NCI-H1417 (cell line): ENCODE results near the gene QSOX2.

Source experiments
- DNase-seq, 3 experiments: peaks; one replicate each; lab custom pipeline; 2025; lab: John Stamatoyannopoulos, UW

The QSOX2 gene

DNA sequence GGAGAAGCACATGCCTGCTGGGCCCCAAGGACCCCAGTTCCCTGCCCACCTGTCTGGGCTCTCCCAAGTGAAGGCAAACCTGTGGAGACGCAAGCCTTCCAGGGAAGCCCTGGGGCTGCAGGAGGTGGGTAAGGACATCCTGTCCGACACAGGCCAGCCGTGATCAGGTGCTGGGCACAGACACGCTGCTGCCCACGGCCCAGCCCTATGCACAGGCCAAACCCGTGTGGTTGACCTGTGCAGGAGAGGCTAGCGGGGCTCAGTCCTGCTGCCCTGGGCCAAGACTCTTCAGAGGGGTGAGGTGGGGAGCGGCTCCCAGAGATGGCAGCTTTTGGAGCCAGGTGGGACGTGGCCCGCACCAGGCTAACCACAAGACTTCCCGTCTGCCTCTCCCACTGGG, 55.0 kb downstream of the QSOX2 start:
- DNase-seq = no peak

DNA sequence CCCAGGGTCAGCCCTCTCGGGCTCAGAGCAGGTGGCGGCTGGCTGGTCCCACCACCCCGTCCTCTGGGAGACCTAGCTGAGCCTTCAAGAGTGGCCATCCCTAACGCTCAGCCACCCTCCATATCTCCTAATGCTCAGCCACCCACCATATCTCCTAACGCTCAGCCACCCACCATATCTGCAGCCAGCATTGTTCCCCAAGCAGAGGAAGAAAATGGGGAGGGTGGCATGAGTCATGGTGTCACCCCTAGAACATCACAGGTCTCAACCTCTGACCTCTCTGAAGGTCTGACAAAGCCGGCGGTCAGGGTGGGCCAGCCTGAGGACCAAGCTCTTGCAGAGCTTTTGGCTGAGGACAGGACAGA, 55.4 kb downstream of the QSOX2 start:
- DNase-seq = no peak

DNA sequence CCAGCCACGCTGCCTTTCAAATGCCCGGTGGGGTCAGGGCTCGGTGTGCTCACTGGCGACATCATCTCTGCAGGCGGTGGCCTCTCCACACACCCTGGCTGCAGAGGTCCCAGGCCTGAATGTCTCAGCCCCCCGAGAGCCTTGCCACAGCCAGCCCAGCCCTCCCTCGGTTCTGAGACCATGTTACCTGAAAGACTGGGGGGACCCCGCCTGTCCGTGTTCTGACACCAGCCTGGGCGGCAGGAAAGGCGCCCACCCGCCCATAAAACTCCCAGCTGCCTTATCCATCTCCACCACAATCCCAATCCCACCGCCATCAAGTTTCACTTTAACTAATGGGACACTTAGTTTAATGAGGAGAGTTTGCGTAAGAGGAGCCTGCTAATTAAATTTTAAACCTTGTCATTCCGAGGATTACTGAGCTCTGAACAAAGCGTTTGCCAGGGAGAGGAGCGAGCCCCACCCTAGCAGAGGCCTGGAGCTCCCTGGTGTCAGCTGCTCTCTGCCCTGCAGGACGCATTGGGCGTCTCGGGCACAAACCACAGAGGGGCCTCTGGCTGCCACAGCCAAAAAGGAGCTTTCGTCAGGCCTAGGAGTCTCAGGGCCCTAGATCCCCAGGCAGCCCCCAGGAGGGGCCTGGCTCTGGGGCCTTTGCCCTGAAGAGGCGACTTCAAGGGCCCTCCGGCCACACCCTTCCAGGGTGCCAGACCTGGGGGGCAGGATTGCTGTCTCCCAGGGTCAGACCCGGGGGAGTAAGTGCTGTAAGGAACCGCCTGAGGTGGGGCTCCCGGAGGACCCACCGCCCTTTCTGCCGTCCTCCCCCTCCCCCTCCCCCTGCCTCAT, 56.0 kb downstream of the QSOX2 start:
- no peak for DNase-seq

DNA sequence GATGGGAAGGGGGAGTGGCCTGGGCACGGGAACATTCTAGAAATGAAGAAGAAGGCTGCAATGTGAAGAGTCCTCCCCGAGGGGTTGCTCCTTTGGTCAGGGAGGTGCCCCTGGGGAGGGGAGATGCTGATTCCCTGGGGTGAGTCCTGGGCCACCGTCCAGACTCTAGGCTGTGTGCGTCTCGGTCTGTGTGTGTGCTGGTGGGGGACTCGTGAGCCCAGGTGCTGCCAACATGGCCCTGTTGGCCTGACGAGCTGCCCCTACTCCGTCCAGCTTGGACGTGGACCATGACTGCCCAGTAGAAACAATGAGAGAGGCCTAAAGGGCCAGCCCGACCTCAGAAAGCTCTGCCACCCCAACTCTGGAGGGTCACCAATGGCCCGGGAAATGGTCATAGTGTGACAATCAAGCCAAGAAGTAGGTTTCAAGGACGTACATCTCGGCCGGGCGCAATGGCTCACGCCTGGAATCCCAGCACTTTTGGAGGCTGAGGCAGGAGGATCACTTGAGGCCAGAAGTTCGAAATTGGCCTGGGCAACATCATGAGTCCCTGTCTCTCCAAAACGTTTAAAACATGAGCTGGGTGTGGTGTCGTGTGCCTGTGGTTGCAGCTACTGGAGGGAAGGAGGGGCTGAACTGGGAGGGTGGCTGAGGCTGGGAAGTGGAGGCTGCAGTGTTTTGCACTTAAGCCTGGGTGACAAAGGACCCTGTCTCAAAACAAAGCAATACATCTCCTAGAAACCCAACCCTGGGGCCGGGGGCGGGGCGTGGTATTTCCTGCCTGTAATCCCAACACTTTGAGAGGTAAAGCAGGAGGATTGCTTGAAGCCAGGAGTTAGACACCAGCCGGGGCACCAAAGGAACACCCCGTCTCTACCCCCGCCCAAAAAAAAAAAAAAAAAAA, 57.7 kb downstream of the QSOX2 start:
- peak in 1 of 3 experiments; percentile 36 for DNase-seq

DNA sequence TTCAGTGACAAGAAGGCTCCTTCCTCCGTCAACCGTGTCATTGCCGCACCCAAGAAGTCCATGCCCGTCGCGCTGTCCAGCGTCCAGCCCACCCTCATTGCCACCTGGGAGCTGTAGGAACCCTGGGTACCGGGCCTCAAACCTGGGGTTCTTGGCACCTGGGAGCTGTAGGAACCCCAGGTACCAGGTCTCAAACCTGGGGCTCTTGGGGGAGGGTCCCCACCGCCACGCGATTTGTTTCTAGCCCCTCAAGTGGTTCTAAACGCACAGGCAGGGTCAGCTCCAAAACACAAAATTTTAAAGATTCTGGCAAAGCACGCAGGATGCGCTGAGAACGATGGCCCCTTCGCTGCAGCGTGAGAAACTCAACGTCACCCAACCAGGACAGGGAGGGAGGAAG, 58.4 kb downstream of the QSOX2 start:
- no peak for DNase-seq

DNA sequence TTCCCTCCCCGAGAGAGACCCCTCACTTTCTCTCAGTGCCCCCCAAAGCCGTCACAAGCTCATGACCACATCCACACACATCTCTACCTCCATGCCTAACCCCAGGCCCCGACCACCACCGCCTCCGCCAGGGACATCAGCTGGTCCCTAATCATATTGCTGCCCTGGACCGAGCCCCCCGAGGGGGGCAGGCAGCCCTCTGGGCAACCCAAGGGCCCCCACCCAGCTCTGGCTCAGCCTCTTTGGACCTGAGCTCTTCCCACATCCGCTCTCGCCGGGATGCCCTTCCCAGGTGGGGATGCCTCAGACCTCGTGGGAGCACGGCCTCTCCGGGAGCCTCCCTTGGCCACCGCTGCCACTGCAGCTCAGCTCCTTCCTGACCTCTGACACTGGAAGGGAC, 59.2 kb downstream of the QSOX2 start:
- no peak for DNase-seq

DNA sequence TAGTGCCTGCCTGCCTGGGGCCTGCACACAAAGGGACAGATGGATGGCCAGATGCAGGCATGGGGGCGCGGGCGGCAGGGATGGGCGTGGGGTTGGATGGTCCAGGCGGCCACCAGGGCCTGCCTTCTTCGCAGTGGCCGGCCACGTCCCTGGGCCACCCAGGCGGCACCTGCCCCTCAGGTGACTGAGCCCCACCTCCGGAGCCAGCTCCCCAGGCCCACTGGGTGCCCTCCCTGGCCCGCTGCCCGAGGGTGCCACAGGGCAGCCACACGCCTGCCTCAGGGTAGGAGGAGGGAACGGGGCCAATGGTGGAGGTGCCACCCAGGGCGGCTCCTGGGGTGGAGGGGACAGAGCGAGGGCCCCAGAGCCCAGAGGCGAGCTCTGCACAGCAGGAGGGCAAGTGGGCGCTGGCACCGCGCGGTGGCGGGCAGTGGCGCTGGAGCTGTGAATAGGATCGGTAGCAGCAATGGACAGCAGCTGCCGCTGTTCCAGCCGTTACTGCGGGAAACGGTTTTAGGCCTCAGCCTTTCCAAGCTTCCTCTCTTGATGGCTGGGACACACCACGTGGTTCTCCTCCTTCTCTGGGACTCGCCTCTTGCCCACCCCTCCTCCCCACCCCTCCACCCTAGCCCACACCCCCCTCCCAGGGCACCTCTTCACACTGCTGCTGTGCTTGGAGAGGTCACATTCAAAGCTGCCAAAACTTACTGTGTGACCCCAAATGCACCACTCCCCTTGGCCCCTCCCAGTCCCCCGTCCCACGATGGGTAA, 59.8 kb downstream of the QSOX2 start:
- DNase-seq = peak in 2 of 3 experiments; percentile 39 to 59

DNA sequence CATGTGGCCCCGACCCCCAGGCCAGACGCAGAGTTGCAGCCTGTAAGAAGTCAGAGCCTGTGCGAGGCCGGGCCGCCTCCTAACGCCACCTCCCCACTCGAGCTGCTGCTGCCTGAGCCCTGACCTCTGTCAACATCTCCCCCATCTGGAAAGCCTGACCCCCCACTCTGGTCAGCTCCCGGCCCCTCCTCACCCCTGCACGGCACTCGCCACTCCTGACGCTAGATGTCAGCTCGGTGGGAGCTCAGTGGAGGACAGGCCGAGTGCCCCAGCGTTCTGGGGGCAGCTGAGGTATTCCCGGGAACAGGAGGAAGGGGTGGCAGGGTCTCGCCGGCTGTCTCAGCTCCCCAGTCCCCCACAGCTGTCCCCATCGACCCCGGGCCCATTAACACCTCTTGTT, 60.5 kb downstream of the QSOX2 start:
- DNase-seq = no peak

DNA sequence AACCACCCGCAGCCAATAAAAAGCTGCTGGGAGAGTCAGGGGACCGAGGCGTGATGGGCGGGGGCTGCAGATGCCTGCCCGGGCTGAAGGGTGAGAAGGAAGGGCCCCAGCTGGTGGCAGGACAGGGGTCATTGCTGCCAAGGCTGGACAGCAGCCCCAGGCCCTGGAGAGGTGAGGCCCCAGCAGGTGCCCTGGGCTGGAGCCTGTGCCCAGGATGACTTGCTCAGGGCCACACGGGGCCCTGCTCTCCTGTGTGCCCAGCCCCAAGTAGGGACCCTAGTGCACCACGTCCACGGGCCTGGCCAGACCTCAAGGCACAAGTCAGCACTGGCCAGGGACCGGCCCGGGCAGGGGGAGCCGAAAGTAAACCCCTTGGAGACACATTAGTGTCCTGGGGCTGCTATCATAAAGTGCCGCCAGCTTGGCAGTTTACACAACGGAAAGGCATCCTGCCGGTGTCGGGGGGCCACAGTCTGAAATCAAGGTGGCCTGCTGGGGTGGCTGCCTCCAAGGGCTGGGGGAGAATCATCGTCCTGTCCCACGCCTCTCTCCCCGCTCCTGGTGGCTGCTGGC, 62.7 kb downstream of the QSOX2 start:
- no peak for DNase-seq

DNA sequence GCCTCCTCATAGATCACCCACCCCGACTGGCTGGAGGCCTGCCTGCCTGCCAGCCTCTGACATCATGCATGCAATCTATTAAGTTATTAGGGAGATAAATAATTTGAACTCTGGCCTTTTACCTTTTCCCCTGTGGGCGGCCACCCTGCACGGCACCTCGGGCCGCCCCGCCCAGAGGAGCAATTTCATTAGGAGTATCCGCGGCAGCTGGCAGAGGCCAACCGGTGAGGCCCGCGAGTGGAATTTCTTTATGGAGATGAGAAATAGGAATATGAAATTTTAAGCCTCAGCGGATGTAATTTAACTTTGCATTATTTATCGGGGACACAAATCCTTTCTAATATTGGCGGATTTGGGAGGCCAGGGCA, 63.2 kb downstream of the QSOX2 start:
- DNase-seq = no peak

DNA sequence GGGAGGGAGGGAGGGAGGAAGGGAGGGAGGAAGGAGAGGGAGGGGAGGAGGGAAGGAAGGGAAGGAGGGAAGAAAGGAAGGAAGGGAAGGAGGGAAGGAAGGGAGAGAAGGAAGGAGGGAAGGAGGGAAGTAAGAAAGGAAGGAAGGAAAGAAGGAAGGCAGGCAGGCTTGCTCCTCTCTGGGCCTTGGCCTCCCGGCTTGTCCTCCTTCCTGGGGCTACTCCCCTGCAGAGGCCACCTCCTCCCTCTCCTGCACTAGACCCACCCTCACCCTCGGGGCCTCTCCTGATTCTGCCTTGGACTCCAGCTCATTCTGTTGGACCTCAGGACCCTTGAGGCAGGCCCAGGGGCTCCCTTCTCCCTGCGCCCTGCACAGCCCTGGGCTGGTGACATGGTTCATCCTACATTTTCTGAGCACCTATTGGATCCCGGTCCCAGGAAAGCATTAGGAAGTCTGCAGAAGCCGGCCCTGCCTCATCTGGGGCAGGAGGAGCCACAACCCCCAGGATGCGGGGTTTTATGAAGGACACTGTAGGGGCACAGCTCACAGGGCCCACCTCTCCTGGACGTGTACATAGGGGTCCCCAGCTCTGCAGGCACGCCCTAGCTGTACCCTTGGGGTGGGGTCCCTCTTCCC, 63.7 kb downstream of the QSOX2 start:
- no peak for DNase-seq

DNA sequence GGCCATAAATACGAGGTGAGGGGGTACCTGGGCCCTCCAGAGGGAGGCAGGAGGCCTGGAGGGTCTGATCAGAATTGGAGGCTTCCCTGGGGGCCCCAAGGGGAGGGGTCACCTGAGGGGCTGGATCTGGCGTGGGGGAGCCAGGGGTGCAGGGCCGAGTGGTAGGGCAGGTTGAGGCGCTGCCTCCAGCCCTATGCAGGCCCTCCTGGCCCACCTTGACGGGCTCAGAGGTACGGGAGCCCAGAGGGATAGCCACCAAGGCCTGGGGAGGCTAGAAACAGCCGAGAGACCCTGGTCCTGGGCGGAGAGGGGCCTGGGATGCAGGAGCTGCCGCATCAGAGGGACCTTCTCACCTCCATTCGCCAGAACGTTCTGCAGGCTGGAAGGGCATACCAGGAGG, 65.0 kb downstream of the QSOX2 start:
- no peak for DNase-seq

DNA sequence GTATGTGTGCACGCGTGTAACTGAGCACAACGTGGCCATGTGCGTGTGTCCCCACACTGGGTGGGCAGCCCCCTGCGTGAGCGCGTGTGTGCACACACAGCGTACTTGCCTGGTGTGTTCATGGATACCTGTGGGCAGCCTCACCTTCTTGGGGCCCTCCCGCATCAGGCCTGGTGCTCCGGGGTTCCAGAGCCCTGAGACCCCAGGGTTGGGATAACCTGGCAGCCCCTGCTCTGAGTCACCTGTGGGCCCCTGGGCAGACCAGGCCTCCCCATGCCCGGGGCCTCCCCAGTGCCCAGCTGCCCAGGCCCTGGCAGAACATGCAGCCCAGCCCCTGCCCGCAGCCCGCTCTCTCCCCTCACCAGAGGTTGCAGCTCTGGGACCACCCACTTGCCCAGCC, 65.9 kb downstream of the QSOX2 start:
- no peak for DNase-seq

DNA sequence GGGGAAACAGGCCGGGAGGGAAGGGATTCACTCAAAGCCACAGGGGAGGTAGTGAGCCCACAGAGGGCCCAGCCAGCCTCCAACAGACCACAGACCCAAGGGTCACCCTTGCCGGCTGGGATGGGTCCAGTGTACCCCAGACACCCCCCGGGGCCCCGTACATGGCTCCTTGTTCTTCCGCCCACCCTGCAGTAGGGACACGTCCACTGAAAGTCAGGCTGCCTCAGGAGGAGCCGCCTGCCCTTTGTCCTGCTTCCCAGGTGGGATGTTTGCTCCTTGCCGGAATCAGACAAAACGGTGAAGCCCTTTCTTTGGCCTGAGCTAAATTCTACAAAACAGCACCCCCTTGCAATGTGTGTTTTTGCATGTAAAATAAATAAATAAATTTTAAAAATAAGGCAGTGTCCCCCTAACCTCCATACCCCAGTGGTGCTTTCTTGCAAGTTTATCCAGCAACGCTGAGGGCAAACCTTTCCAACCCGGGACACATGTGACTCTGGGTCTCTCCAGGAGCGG, 66.5 kb downstream of the QSOX2 start:
- DNase-seq = no peak

DNA sequence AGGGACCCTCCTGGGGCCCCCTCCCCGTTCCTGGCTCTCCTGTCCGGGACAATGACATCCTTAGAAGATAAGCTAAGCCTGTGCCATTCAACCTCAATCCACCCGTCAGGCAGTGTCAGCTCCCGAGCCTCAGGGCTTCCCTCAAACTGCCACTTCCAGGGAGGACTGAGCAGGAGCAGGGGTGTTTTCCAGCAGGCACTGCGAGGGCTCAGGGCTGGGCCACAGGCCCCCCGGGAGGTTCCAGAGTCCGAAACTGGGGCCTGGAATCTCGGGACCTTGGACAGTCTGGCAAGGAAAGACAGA, 66.9 kb downstream of the QSOX2 start:
- no peak for DNase-seq

DNA sequence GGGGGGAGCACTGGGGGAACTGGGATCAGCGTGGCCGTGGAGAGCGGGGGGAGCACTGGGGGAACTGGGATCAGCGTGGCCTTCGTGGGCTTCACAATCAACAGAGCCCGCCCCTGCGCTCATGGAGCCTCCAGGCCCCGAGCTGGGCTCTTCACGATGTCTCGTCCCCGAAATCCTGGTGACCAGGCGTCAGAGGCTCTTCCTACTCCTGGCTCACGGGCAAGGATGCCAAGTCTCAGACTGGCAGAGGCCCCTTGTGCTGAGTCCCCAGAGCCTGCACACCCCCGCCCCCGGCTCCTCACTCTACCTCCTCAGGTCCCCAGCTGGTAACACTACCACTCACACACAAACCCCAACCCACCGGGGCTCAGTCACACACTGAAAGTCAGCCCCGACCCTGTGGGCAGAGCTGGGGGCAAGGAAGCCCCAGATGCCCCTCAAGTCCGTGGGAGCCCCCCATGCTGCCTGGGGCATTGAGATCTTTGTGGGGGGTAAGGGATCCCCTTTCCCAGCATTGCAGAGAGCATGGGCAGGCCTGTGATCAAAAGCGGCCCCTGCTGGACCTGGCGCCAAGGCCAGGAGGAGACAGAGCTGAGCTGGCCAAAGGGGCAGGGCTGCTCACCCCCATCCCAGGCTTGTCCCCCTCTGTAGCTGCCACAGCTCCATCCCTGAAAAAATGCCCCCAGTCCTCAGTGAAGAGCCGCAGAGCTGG, 67.4 kb downstream of the QSOX2 start:
- DNase-seq = no peak

DNA sequence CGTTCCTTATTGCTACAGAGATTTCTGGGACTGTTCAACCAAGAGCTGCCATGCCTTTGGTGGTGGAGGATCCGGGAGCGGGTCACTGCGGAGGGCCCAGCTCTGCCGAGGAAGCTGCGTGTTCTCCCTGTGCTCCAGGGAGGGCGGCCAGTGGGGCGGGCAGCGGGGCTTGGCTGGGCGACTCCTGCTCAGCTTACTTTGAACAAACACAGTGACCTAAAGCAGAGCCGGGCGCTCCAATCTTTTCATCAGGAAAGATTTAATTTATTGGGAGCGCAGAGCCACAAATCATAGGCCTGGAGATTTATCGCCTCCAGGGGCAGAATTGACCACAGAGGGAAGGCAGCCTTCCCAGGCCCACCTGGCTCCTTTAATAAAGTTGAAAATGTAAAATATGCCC, 68.4 kb downstream of the QSOX2 start:
- DNase-seq = no peak

DNA sequence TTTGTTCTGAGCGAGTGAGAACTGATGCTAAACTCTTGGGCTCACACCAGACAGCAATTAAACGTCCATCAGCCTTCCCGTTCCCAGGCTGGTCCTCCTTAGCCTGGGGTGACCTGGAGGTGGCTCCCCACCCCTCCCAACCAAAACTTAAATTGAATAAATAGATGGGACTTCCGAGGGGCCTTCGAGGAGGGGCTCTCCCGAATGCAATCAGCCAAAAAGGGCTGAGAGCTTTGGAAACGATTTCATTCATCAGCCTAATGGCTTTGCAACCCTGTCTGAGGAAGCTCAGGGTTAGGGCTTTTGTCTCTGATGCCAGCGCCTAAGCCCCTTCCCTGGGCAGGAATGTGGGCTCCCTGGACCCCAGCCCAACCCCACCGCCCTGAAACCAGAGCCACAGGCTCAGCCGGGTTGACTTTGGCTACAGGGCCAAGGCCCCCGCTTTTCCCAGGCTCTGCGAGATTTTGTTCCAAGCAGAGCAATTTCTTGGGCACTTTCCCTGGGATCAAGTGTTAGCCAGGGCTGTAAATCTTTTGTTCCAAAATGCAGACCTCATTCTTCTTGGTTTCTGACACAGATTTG, 69.9 kb downstream of the QSOX2 start:
- DNase-seq = no peak

DNA sequence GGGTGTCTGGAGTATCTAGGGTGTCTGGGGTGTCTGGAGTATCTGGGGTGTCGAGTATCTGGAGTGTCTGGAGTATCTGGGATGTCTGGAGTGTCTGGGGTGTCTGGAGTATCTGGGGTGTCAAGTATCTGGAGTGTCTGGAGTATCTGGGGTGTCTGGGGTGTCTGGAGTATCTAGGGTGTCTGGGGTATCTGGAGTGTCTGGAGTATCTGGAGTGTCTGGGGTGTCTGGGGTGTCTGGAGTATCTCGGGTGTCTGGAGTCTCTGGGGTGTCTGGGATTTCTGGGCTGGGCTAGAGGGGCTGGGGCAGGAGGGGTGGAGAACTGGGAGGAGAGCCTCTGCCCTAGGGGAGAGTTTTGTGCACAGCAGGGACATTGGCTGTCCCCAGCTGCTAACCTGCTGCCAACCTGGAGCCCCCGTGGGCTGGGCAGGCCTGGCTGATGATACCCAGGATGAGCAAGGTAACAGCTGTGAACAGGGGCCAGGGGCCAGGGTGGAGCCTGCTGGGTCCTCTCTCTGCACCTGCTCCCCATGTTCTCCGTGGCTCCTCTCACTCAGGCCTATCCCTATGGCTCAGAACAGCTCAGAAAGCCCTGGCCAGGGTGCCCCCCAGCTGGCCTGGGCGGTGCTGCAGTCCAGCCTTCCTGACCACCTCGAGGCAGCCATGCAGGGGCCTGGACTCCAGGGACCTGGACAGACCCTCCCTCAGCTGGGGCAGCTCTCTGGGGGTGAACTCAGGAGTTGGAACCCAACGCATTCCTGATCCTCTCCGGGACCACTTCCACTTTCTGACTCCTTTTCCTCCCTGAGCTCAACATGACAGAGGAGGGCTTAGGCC, 70.6 kb downstream of the QSOX2 start:
- no peak for DNase-seq
